OCI-LY3 (cell line): Measurements from ENCODE around the gene MBD6.

Experiments used
- H2AFZ ChIP-seq: fragments of 200-600, 300-600 bp; shearing (Covaris generic); 2 replicates; pipeline ENCODE4 v1.6.0; 2014; ENCODE audit warnings: antibody characterized with exemption, low read depth, low read length
- H3K27ac ChIP-seq: fragments of 200-600, 300-600 bp; sonication (generic); 2 replicates; pipeline ENCODE4 v1.5.1; 2014; ENCODE audit warnings: mild to moderate bottlenecking, low read length, moderate library complexity, mixed read lengths
- H3K27me3 ChIP-seq: fragments of 200-600, 300-600 bp; sonication (generic); 2 replicates; pipeline ENCODE4 v1.6.1; 2014; ENCODE audit warnings: low read depth, low read length, mixed read lengths
- H3K36me3 ChIP-seq: fragments of 200-600, 300-600 bp; sonication (generic); replicated peaks from 2 replicates; pipeline ENCODE3; 2014; ENCODE audit warnings: low read depth, low read length, mixed read lengths
- H3K4me1 ChIP-seq: fragments of 300-600, 200-600 bp; sonication (generic); 2 replicates; pipeline ENCODE4 v1.6.1; 2014; ENCODE audit warnings: low read length, mixed read lengths
- H3K4me2 ChIP-seq: fragments of 200-600, 300-600 bp; sonication (generic); 2 replicates; pipeline ENCODE4 v1.6.1; 2014; ENCODE audit warnings: low read length, mixed read lengths
- H3K4me3 ChIP-seq: fragments of 300-600, 200-600 bp; sonication (generic); 2 replicates; pipeline ENCODE4 v1.5.1; 2014; ENCODE audit warnings: antibody characterized with exemption, mild to moderate bottlenecking, low read length, moderate library complexity
- H3K79me2 ChIP-seq: fragments of 300-600, 200-600 bp; shearing (Covaris generic); 2 replicates; pipeline ENCODE4 v1.6.1; 2014; ENCODE audit warnings: mild to moderate bottlenecking, low read length, mixed read lengths
- H3K9ac ChIP-seq: fragments of 300-600, 200-600 bp; shearing (Covaris generic); 2 replicates; pipeline ENCODE4 v1.6.0; 2014; ENCODE audit warnings: mild to moderate bottlenecking, low read length, moderate library complexity
- H3K9me3 ChIP-seq: fragments of 200-600, 300-600 bp; shearing (Covaris generic); 2 replicates; pipeline ENCODE4 v1.6.1; 2014; ENCODE audit warnings: low read length, mixed read lengths; ENCODE audit not compliant: insufficient read depth
- H4K20me1 ChIP-seq: fragments of 200-600, 300-600 bp; sonication (generic); 2 replicates; pipeline ENCODE4 v1.6.1; 2016; ENCODE audit warnings: low read length, mixed read lengths; ENCODE audit not compliant: insufficient read depth
- CTCF ChIP-seq: fragments of 200-600, 300-600 bp; sonication (generic); IDR thresholded peaks from 2 replicates; pipeline ENCODE4 v1.5.1; 2014; ENCODE audit warnings: antibody characterized with exemption, low read length, low read depth
- EZH2phosphoT487 ChIP-seq: fragments of 200-600 bp; shearing (Covaris generic); IDR thresholded peaks from 2 replicates; pipeline ENCODE4 v1.6.1; 2018; ENCODE audit warnings: antibody characterized with exemption, mixed run types, low read depth

The MBD6 gene

GRCh38 chr12:57496822-57497221 lies 25.8 kb upstream of the MBD6 start:
- H3K4me1 ChIP-seq, result no peaks in the 10 kb centered on the region
- no peaks in the 10 kb centered on the region for H3K27me3 ChIP-seq
- H4K20me1 ChIP-seq, result no peaks in the 10 kb centered on the region
- no peak overlapping the region for H3K27ac ChIP-seq
- H3K9ac ChIP-seq, result no peak overlapping the region
- H2AFZ ChIP-seq, result no peak overlapping the region
- TF ChIP-seq CTCF (no peak), EZH2phosphoT487 (no peak)
- no peak overlapping the region for H3K4me3 ChIP-seq
- H3K4me2 ChIP-seq, result no peak overlapping the region
- H3K36me3 ChIP-seq, result peaks cover 48% of the 10 kb centered on the region
- no peaks in the 10 kb centered on the region for H3K9me3 ChIP-seq
- peaks cover 4% of the 10 kb centered on the region; the same call in 1 of the 2 replicates for H3K79me2 ChIP-seq

- peaks cover 52% of the 10 kb centered on the region for H3K36me3 ChIP-seq
Observed at GRCh38 chr12:57497223-57498131, 25.1 kb upstream of the MBD6 start.

GRCh38 chr12:57498132-57498502 lies 24.5 kb upstream of the MBD6 start:
- no peak for TF ChIP-seq EZH2phosphoT487
- no peak for TF ChIP-seq CTCF
- Histone ChIP-seq H2AFZ (no peak overlapping the region), H3K36me3 (peaks cover 50% of the 10 kb centered on the region), H3K27ac (no peak overlapping the region), H3K79me2 (peaks cover 4% of the 10 kb centered on the region; the same call in 1 of the 2 replicates), H3K4me1 (no peaks in the 10 kb centered on the region), H4K20me1 (no peaks in the 10 kb centered on the region), H3K9ac (no peak overlapping the region), H3K4me3 (no peak overlapping the region), H3K4me2 (no peak overlapping the region), H3K9me3 (no peaks in the 10 kb centered on the region), H3K27me3 (no peaks in the 10 kb centered on the region)

More at GRCh38 chr12:57497223-57498131, 25.1 kb upstream of the MBD6 start:
- Histone ChIP-seq H3K27ac (no peak overlapping the region), H4K20me1 (no peaks in the 10 kb centered on the region), H3K9ac (no peak overlapping the region), H3K4me3 (no peak overlapping the region), H3K79me2 (peaks cover 4% of the 10 kb centered on the region; the same call in 1 of the 2 replicates), H3K4me2 (no peak overlapping the region), H3K27me3 (no peaks in the 10 kb centered on the region), H3K4me1 (no peaks in the 10 kb centered on the region), H2AFZ (no peak overlapping the region), H3K9me3 (no peaks in the 10 kb centered on the region)
- no peak for TF ChIP-seq CTCF

GRCh38 chr12:57498571-57498970 lies 24.1 kb upstream of the MBD6 start:
- Histone ChIP-seq H3K9me3 (no peaks in the 10 kb centered on the region), H3K27me3 (no peaks in the 10 kb centered on the region), H3K36me3 (peaks cover 50% of the 10 kb centered on the region), H3K4me2 (no peak overlapping the region), H3K27ac (no peak overlapping the region), H4K20me1 (no peaks in the 10 kb centered on the region), H2AFZ (no peak overlapping the region), H3K4me3 (no peak overlapping the region), H3K4me1 (no peaks in the 10 kb centered on the region), H3K9ac (no peak overlapping the region), H3K79me2 (peaks cover 4% of the 10 kb centered on the region; the same call in 1 of the 2 replicates)
- TF ChIP-seq CTCF (no peak), EZH2phosphoT487 (no peak)
